Fibroblast of lung (primary cell): ENCODE results near the gene PIK3R2. TPM values are rescaled to one million over a fixed set of nuclear protein-coding genes. Genes with fewer than 3 reads are reported as not detected.

Experiments
- DNase-seq, 2 donors: peaks; one replicate each; pipeline versions ENCODE4 v3.0.0 to v3.0.0-alpha.2; 2010; ENCODE audit warnings: low read depth in 2 of 2
- H2AFZ ChIP-seq: 2 replicates; pipeline ENCODE4 v1.5.1; 2012; ENCODE audit warnings: low read length, control low read depth, inconsistent platforms
- H3K27ac ChIP-seq: 2 replicates; pipeline ENCODE4 v1.5.1; 2011; ENCODE audit warnings: low read length, control low read depth; ENCODE audit not compliant: insufficient read depth
- H3K27me3 ChIP-seq: 2 replicates; pipeline ENCODE4 v1.5.1; 2011; ENCODE audit warnings: mild to moderate bottlenecking, low read length; ENCODE audit not compliant: control insufficient read depth, insufficient read depth
- H3K36me3 ChIP-seq: 2 replicates; pipeline ENCODE4 v1.5.1; 2011; ENCODE audit warnings: low read length; ENCODE audit not compliant: control insufficient read depth, insufficient read depth
- H3K4me1 ChIP-seq: 2 replicates; pipeline ENCODE4 v1.5.1; 2011; ENCODE audit warnings: low read length; ENCODE audit not compliant: control insufficient read depth, insufficient read depth; ENCODE audit errors: extremely low read depth
- H3K4me2 ChIP-seq: 2 replicates; pipeline ENCODE4 v1.5.1; 2011; ENCODE audit warnings: low read length, control low read depth; ENCODE audit not compliant: insufficient read depth; ENCODE audit errors: extremely low read depth
- H3K4me3 ChIP-seq, 4 experiments: fragments of 200-600 bp in 1 of 4; sonication (generic) in 1 of 4; replicated peaks in 1 of 4; 2 replicates each; pipeline ENCODE4 v1.5.1; 2011 to 2016; ENCODE audit warnings: low read length in 4 of 4, low read depth in 3 of 4, mild to moderate bottlenecking in 3 of 4, control low read depth in 2 of 4, inconsistent platforms in 1 of 4, mixed read lengths in 1 of 4; ENCODE audit not compliant: insufficient read depth in 1 of 4; ENCODE audit errors: control extremely low read depth in 1 of 4
- H3K79me2 ChIP-seq: 2 replicates; pipeline ENCODE4 v1.5.1; 2012; ENCODE audit warnings: mild to moderate bottlenecking, low read length, inconsistent platforms; ENCODE audit not compliant: control insufficient read depth, insufficient read depth
- H3K9ac ChIP-seq: 2 replicates; pipeline ENCODE4 v1.5.1; 2011; ENCODE audit warnings: mild to moderate bottlenecking, low read length, control low read depth; ENCODE audit not compliant: insufficient read depth
- H3K9me3 ChIP-seq: 2 replicates; pipeline ENCODE4 v1.5.1; 2012; ENCODE audit warnings: low read depth, low read length; ENCODE audit not compliant: control insufficient read depth, insufficient read depth
- H4K20me1 ChIP-seq: 2 replicates; pipeline ENCODE4 v1.5.1; 2011; ENCODE audit warnings: low read length; ENCODE audit not compliant: control insufficient read depth, insufficient read depth; ENCODE audit errors: extremely low read depth
- EZH2 ChIP-seq: IDR thresholded peaks from 2 replicates; pipeline ENCODE4 v1.5.1; 2012; ENCODE audit warnings: low read length, control low read depth, mild to moderate bottlenecking; ENCODE audit errors: missing control alignments
- polyA plus RNA-seq, 2 donors: library from polyadenylated mRNA; depleted of rRNA in 1 of 2; stranded (reverse) in 1 of 2; unstranded in 1 of 2; fragments of >200 nt; gene quantifications; 2 replicates each; pipeline ENCODE4 v1.2.1, GENCODE V29; 2011 to 2012; ENCODE audit warnings: missing spikeins in 1 of 2
- total RNA-seq: library from RNA; depleted of rRNA; stranded (reverse); fragments of >200 nt; gene quantifications from 2 replicates; pipeline ENCODE4 v1.2.1, GENCODE V29; 2014
- TF ChIP-seq, protein P1 (sequence below), 2 donors: IDR thresholded peaks in 1 of 2; conservative IDR thresholded peaks in 1 of 2; 1 replicate in 1 of 2; 2 replicates in 1 of 2; pipeline ENCODE4 v1.5.1; 2011 to 2012; ENCODE audit warnings: low read length in 2 of 2, control low read depth in 1 of 2, inconsistent platforms in 1 of 2, low read depth in 1 of 2, mild to moderate bottlenecking in 1 of 2

Gene PIK3R2
- total and polyA plus RNA-seq, 2 donors (not counting 1 experiment from before 2014, with no cell fraction given): 10.1 to 18.4 TPM

GRCh38 chr19:18119717-18120105 lies 33.3 kb upstream of the PIK3R2 start:
- H3K36me3 ChIP-seq: peaks cover 10% of the 10 kb centered on the region
- H3K27me3 ChIP-seq: no peaks in the 10 kb centered on the region
- H4K20me1 ChIP-seq: no peaks in the 10 kb centered on the region
- TF ChIP-seq EZH2: no peak
- no peaks in the 10 kb centered on the region for H3K79me2 ChIP-seq
- H3K27ac ChIP-seq: no peak overlapping the region
- DNase-seq: no peak
- no peak overlapping the region for H3K9ac ChIP-seq
- no peaks in the 10 kb centered on the region for H3K9me3 ChIP-seq
- peaks cover 12% of the 10 kb centered on the region for H3K4me1 ChIP-seq
- H3K4me3 ChIP-seq: no peak overlapping the region
- no peak overlapping the region for H3K4me2 ChIP-seq
- H2AFZ ChIP-seq: no peak overlapping the region

DNA sequence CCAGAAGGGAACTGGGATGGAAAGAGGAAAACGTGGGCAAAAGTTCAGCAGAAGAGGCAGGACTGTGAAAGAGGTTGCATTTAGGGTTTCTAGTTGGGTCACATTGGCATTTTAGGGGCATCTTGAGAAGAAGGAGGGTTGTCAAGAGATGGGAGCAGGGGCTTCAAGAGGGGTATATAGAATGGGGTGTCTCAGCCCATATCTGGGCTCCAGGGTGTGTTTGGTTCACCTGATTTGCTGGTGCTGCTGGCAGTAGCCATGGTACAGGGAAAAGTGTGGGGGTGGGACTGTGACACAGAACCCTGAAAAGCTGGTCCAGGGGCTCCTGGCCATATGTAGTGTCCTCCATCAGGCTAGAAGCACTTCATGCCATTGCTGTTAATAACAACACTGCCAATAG lies 32.8 kb upstream of the PIK3R2 start:
- DNase-seq: no peak
- peaks cover 12% of the 10 kb centered on the region for H3K4me1 ChIP-seq
- H2AFZ ChIP-seq: no peak overlapping the region
- no peak overlapping the region for H3K4me3 ChIP-seq
- H3K9ac ChIP-seq: no peak overlapping the region
- H3K36me3 ChIP-seq: peaks cover 10% of the 10 kb centered on the region
- H4K20me1 ChIP-seq: no peaks in the 10 kb centered on the region
- H3K9me3 ChIP-seq: no peaks in the 10 kb centered on the region
- no peak for TF ChIP-seq EZH2
- TF ChIP-seq, protein P1, sequence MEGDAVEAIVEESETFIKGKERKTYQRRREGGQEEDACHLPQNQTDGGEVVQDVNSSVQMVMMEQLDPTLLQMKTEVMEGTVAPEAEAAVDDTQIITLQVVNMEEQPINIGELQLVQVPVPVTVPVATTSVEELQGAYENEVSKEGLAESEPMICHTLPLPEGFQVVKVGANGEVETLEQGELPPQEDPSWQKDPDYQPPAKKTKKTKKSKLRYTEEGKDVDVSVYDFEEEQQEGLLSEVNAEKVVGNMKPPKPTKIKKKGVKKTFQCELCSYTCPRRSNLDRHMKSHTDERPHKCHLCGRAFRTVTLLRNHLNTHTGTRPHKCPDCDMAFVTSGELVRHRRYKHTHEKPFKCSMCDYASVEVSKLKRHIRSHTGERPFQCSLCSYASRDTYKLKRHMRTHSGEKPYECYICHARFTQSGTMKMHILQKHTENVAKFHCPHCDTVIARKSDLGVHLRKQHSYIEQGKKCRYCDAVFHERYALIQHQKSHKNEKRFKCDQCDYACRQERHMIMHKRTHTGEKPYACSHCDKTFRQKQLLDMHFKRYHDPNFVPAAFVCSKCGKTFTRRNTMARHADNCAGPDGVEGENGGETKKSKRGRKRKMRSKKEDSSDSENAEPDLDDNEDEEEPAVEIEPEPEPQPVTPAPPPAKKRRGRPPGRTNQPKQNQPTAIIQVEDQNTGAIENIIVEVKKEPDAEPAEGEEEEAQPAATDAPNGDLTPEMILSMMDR (conservative IDR thresholded peaks at IDR 0.05 in 1 of 2, IDR thresholded peaks at IDR 0.05 in 1 of 2; ENCODE audit: low read depth in 1 of 2, low read length in 2 of 2): no peak
- no peaks in the 10 kb centered on the region for H3K79me2 ChIP-seq
- H3K27me3 ChIP-seq: no peaks in the 10 kb centered on the region
- H3K27ac ChIP-seq: no peak overlapping the region
- H3K4me2 ChIP-seq: no peak overlapping the region

DNA sequence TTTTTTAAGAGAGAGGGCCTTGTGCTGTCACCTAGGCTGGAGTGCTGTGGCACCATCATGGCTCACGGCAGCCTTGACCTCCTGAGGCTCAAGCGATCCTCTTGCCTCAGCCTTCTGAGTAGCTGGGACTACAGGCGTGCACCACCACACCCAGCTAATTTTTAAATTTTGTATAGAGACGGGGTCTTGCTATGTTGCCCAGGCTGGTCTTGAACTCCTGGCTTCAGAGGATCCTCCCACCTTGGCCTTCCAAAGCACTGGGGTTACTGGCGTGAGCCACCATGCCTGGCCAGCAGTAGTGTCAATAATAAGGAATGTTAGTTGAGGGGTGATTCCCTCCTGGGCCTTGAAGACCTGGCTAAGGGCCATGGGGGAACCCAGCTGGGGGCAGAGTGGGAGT lies 31.8 kb upstream of the PIK3R2 start:
- Histone ChIP-seq H3K27ac (no peak overlapping the region), H2AFZ (no peak overlapping the region), H3K27me3 (no peaks in the 10 kb centered on the region), H3K9me3 (no peaks in the 10 kb centered on the region), H3K4me2 (no peak overlapping the region), H4K20me1 (no peaks in the 10 kb centered on the region), H3K36me3 (peaks cover 10% of the 10 kb centered on the region), H3K79me2 (no peaks in the 10 kb centered on the region), H3K4me3 (no peak overlapping the region), H3K9ac (no peak overlapping the region), H3K4me1 (peaks cover 12% of the 10 kb centered on the region)
- TF ChIP-seq, protein P1 (conservative IDR thresholded peaks at IDR 0.05 in 1 of 2, IDR thresholded peaks at IDR 0.05 in 1 of 2; ENCODE audit: low read depth in 1 of 2, low read length in 2 of 2): no peak
- no peak for TF ChIP-seq EZH2
- no peak for DNase-seq
